ENCODE results near the gene GTF2A1.

Gene GTF2A1

DNA sequence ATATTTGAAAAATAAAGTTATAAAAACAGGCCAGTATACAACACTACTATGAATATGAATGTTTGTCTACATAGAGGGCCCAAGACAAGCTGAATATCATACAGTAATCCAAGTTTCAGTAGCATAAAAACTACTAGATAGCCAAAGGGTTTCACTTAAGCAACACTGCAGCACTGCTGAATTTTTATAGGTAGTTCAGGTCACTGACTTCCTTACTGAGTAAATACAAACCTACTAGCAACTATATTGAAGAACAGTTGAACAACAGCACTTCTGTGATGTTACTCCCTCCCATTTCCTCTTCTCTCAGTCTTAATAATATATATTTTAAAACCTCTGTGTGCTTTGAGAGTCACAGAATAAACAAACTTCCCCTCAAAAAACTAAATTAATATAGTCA lies 42.7 kb downstream of the GTF2A1 start:
- TF ChIP-seq POLR2A (IDR thresholded peaks at IDR 0.05; ENCODE audit: low read depth, low read length), result no peak
- FAIRE-seq, result no peak
- DNase-seq (ENCODE audit: insufficient read length, low spot score), result no peak

DNA sequence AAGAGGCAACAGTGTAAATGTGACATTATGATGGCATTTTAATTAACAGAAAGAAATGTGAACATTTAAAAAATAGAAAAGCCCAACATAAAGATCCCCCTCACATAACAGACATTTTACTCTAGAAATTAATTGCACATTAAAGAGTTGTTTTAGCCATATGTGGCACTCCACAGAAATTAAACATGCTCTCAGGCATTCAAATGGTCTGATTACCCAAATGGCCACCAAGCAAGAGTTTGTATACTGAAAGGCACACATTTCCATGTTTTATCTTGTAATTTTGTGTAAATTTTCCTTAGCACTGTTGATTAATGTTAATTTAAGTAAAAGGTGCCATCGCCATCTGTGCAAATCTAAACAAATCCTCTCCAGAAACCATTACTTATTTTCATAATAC lies 43.5 kb downstream of the GTF2A1 start:
- no peak for TF ChIP-seq POLR2A (IDR thresholded peaks at IDR 0.05; ENCODE audit: low read depth, low read length)
- no peak for DNase-seq (ENCODE audit: insufficient read length, low spot score)
- no peak for FAIRE-seq

DNA sequence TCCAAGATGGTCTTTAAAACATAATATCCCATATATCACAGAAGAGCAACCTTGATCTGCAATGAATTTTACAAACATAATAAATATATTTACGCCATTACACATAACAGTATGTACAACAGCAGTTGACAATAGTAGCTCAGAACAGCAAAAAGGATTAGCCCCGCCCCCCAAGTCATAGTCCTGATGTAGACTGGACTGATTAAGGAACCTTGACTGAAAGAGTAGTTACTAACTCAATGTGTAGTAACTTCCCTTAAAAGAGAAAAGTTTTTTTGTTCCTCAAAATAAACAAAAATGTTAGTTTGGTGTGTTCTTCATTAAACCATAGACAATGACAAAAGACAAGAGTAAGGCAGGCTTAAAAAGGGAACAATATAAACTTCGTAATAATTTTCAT lies 44.5 kb downstream of the GTF2A1 start:
- no peak for FAIRE-seq
- no peak for TF ChIP-seq POLR2A (IDR thresholded peaks at IDR 0.05; ENCODE audit: low read depth, low read length)
- no peak for DNase-seq (ENCODE audit: insufficient read length, low spot score)

DNA sequence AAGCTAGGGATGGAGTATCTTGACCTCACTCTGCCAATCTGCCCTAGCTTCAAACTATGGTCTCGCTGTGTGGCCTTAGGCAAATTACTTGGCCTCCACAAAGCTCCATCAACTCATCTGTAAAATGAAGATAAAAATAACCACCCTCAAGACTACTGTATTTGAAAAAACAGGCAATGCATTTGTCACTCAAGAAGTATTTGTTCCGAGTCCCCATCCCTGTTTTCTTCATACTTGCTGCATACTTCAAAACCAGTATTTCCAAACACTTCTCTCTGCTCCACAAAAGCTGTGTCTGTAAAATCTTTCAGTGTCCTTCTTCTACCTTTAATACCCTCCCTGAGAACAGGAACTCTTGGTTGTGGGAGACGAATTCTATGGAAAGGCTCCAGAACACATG lies 47.9 kb downstream of the GTF2A1 start:
- TF ChIP-seq POLR2A (IDR thresholded peaks at IDR 0.05; ENCODE audit: low read depth, low read length), result no peak
- FAIRE-seq (no peak), DNase-seq (ENCODE audit: insufficient read length, low spot score) (no peak)

DNA sequence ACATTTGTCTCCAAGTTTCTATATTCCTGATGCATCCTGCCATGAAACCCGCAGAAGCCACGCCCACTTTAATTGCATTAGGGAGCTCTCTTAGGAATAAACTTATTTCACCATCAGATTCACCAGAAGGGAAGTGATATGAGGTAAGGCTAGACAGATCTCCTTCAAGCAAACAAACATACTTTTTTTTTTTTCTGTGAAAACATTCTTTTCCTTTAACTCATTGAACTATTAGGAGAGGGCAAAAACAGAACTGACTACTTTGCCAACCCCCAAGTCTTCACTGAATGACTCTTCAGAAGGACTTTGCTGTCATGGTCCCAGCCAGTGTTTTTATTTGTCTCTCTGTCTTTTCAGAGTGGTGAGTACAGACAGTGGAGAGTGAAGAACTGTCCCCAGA lies 48.4 kb downstream of the GTF2A1 start:
- FAIRE-seq (no peak), DNase-seq (ENCODE audit: insufficient read length, low spot score) (no peak)
- TF ChIP-seq POLR2A (IDR thresholded peaks at IDR 0.05; ENCODE audit: low read depth, low read length), result no peak

DNA sequence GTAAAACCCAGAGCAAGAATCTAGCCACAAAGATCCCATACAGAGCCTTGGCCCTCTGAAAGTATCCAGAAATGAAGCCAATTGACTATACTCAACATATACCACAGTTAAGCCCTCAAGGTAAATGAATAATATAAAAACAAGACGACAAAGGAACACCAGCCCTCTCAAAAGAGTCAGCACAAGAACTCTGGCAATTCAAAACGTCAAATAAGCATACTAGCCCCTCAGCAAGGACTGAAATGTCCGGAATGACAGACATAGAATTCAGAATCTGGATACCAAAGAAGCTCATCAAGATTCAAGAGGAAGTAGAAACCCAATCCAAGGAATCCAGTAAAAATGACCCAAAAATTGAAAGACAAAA lies 49.9 kb downstream of the GTF2A1 start:
- FAIRE-seq (no peak), DNase-seq (ENCODE audit: insufficient read length, low spot score) (no peak)
- TF ChIP-seq POLR2A (IDR thresholded peaks at IDR 0.05; ENCODE audit: low read depth, low read length), result no peak

DNA sequence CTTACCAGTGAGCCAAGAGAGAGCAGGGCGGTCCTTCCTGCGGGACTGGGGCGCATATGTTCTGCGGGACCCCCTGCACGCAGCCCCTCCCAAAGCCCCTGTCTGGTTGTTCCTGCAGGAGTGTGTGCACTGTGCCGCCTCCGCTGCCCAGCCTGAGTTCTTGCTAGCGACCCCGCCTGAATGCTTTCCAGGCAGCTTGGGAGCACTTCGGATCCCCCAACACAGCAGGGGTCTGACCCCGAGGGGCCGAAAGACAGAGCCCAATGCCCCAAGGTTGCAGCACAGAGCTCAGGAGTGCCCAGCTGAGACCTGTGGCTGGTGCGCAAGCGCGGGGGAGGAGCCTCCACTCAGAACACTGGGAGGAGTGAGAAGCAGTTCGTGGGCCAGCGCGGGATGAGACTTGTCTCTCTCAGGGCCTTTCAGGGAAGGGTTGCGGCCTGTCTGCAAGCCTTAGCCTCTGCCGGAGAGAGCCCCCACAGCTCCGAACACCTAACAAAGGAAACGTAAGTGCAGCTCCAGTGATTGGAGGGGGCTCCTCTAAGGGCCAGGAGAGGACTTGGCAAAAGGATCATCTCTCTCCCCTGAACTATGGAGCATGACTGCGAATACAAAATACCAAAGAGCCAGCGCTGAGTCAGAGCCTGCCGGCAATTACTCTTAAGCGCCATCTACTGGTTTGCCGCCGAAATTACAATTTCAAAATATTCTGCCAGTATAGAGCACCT lies 50.5 kb downstream of the GTF2A1 start:
- TF ChIP-seq POLR2A (IDR thresholded peaks at IDR 0.05; ENCODE audit: low read depth, low read length), result peak; percentile 79
- DNase-seq (ENCODE audit: insufficient read length, low spot score) (peak; percentile 50), FAIRE-seq (peak; percentile 60)

DNA sequence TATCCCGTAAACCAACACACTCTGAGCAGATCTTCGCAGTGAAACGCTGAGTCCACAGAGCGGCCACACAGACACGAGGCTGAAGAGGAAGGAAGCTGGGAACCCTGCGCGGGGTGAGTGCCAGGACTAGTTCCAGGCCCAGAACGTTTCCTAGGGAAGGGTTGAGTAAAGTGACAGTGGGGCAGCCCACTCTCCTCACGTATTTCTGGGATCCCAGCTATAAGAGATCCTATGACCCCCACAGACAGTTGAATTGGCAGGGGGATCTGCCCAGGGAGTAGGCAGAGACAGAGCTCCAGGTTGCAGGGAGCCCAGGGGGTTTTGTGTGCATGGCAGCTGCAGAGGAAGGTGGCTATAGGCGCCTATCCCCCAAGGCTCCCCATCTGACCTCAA lies 51.1 kb downstream of the GTF2A1 start:
- no peak for TF ChIP-seq POLR2A (IDR thresholded peaks at IDR 0.05; ENCODE audit: low read depth, low read length)
- FAIRE-seq (no peak), DNase-seq (ENCODE audit: insufficient read length, low spot score) (no peak)

DNA sequence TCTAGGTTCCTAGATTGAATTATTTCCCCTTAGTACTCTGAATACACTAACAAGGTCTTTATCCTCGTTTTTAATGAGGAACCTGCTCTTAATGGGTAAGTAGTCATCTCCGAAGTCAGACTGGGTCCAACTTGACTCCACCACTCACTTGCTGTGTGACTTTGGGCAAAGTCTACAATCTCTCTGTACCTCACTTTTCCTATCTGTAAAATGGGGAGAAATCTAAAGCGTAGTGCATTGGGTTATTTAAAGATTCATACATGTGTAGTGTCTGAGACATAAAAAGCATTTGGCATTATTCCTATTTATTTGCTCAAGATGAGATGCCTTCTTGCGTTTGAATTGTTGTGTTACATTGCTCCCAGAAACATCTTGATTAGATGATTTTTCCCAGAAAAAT lies 51.5 kb downstream of the GTF2A1 start:
- DNase-seq (ENCODE audit: insufficient read length, low spot score) (no peak), FAIRE-seq (no peak)
- no peak for TF ChIP-seq POLR2A (IDR thresholded peaks at IDR 0.05; ENCODE audit: low read depth, low read length)

DNA sequence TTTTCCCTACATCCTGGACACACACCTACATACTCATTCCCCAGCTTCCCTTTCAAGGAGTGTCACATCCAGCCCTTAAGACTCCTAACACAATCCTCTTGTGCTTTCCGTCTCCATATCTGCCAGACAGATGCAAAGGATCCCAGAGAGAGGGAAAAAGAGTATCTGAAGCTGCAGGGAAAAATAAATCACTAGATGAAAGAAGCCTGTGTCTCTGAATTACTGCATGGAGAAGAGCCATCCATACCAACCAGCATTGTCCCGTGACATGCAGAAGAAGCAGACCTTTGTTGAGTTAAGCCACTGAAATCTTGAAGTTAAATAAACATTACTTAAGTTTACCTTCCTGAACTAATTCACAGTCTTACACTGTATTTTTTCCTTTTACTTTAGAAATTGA lies 54.6 kb downstream of the GTF2A1 start:
- no peak for DNase-seq (ENCODE audit: insufficient read length, low spot score)

DNA sequence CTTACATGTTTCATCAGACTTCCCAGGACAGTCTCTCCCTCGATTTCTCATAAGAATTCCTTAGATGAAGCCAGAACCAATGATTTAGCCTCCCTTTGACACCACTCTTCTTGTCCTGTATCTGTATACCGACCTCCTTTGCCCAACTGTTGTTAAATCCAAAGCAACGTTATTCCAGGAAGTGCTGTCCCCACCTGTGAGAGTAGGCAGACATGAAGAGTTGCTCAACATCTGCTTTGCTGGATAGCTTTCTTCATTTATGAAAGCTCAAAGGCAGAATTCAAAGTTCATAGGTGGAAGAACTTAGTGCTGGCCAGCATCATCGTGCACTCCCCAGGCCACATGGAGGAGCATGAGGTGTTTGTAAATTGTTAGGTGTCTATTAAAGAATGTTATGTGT lies 55.6 kb downstream of the GTF2A1 start:
- no peak for TF ChIP-seq POLR2A (IDR thresholded peaks at IDR 0.05; ENCODE audit: low read depth, low read length)
- DNase-seq (ENCODE audit: insufficient read length, low spot score), result no peak

More for the DNA sequence above, 54.6 kb downstream of the GTF2A1 start:
- TF ChIP-seq POLR2A (IDR thresholded peaks at IDR 0.05; ENCODE audit: low read depth, low read length), result no peak
- no peak for FAIRE-seq

DNA sequence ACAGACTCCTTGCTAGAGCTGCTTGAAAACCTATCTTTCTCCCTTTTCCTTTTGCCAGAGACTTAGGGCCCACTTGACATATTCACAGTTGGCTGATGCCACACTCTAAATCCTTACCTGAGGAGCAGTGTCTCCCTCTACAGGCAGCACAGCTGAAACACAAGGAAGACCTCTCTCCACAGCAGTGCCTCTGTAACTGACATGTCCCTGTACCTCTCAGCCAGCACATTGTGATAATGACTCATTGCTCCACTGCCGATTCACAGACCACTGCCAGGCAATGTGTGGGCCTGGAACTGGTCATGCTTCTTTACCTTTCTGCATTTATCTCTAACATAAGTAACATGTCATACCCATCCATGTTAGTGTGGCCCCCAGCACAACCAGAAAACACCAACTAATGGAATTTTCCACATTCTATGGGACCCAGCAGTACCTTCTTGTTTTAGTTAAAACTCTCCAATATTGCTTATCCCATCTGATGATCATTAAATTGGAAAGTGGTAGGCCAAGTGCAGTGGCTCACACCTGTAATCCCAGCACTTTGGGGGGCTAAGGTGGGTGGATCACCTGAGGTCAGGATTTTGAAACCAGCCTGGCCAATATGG lies 56.5 kb downstream of the GTF2A1 start:
- no peak for TF ChIP-seq POLR2A (IDR thresholded peaks at IDR 0.05; ENCODE audit: low read depth, low read length)
- DNase-seq (ENCODE audit: insufficient read length, low spot score) (peak; percentile 42), FAIRE-seq (peak; percentile 97)

More for the DNA sequence above, 55.6 kb downstream of the GTF2A1 start:
- no peak for FAIRE-seq

DNA sequence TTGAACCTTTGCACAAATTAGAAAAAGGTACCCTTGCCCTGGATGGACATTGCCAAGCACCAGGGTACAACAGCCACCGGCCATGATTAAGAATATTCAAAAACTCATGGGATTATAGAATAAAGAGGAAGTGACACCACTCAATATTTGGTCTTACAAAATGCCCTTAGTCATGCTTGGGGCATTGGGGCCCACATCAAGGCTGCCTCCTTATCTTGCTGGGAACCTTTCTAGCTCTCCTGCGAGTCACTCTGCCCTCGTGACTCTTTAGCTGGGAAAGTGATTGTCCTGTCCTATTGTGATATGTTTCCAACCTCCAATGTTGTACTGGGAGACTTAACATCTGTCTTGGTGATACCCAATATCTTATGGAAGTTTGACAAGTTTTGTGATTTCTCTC lies 57.8 kb downstream of the GTF2A1 start:
- FAIRE-seq, result no peak
- TF ChIP-seq POLR2A (IDR thresholded peaks at IDR 0.05; ENCODE audit: low read depth, low read length), result no peak
- no peak for DNase-seq (ENCODE audit: insufficient read length, low spot score)

DNA sequence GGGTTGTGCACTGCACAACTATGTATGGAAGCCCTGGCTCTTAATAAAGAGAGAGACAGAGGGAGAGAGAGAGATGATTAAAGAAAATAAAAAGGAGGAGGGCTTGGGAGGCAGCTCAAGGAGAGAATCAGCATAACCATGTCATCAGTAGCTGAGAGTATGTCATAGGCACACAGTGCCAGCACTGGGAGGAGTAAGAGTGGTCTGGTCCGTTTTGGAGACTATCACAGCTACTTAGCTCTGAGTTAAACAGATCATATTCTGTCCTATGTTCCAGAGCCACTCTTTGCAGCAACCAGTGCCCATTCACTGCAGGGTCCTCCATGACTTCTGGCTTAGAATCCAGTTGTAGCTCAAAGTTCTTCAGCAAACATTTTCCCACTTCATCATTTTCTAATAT lies 59.0 kb downstream of the GTF2A1 start:
- TF ChIP-seq POLR2A (IDR thresholded peaks at IDR 0.05; ENCODE audit: low read depth, low read length), result no peak
- FAIRE-seq (no peak), DNase-seq (ENCODE audit: insufficient read length, low spot score) (no peak)

DNA sequence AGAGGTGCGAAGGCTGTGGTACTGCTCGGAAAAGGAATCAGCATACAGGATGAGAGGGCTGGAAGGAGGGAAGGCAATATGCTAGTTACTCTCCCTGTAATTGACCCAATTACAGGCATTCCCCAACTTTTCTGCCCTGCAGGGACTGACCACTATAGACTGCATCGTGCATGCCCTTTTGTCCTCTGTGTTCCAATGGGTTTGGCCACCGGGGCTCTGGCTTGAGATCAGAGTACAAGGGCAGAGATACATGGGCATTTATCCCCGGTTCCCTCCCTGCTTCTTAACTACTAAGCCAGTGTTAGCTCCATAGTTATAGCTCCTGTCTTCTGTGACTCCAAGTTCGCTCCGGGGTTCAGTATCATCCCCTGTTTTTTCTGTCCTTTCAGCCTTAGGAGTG lies 59.7 kb downstream of the GTF2A1 start:
- DNase-seq (ENCODE audit: insufficient read length, low spot score), result no peak
- no peak for TF ChIP-seq POLR2A (IDR thresholded peaks at IDR 0.05; ENCODE audit: low read depth, low read length)
- no peak for FAIRE-seq
